Measurements from ENCODE around the gene XPC. TPM values are rescaled to one million over a fixed set of nuclear protein-coding genes. Genes with fewer than 3 reads are reported as not detected.

Gene XPC
- total RNA-seq, 1 donor from 2014 or later, result 31.8 TPM

DNA sequence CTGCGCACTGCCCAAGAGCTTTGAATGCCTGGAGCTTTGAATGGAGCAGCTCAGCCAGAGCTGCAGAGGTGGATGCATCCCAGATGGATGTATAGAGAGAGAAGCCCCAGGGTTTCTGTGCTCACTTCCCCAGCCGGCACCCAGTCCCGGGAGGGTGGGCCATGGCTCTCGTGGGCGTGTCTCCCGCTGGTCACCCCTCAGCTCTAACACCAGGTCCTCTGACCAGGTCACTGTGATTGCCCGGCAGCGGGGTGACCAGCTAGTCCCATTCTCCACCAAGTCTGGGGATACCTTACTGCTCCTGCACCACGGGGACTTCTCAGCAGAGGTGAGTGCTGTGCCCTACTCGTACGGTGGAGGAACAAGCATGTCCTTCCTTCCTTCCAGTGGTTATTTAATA lies 42.8 kb downstream of the XPC start:
- TF ChIP-seq, protein P1, sequence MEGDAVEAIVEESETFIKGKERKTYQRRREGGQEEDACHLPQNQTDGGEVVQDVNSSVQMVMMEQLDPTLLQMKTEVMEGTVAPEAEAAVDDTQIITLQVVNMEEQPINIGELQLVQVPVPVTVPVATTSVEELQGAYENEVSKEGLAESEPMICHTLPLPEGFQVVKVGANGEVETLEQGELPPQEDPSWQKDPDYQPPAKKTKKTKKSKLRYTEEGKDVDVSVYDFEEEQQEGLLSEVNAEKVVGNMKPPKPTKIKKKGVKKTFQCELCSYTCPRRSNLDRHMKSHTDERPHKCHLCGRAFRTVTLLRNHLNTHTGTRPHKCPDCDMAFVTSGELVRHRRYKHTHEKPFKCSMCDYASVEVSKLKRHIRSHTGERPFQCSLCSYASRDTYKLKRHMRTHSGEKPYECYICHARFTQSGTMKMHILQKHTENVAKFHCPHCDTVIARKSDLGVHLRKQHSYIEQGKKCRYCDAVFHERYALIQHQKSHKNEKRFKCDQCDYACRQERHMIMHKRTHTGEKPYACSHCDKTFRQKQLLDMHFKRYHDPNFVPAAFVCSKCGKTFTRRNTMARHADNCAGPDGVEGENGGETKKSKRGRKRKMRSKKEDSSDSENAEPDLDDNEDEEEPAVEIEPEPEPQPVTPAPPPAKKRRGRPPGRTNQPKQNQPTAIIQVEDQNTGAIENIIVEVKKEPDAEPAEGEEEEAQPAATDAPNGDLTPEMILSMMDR (IDR thresholded peaks at IDR 0.05), result no peak
- Histone ChIP-seq H3K9me3 (no peaks in the 10 kb centered on the region), H3K4me1 (no peaks in the 10 kb centered on the region), H3K27me3 (ENCODE audit: low read depth) (no peaks in the 10 kb centered on the region), H3K4me3 (no peak overlapping the region), H3K36me3 (peaks cover 99% of the 10 kb centered on the region), H3K27ac (no peak overlapping the region)
- DNase-seq (no peak), ATAC-seq (no peak)
- intact Hi-C loops (cut with DNase I), result no loop called here

DNA sequence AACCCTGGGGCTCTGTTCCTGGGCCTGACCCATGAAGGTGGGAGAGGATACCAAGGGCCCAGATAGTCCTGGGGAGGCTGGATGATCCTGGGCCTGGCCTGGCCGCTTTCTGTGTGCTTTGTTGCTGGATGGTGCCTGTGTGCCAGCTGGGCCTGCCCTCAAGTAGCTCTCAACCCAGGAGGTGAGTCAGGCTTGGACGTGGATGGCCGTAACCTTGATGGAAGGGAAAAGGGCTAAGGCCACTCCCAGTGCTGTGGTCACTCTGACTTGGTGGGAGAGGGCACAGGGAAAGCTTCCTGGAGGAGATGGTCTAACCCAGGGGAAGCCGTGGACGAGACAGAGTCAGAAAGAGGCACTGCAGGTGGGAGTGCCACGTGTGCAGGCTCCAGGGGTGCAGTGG lies 44.1 kb downstream of the XPC start:
- H3K4me1 ChIP-seq, result no peaks in the 10 kb centered on the region
- TF ChIP-seq, protein P1 (IDR thresholded peaks at IDR 0.05), result no peak
- no peaks in the 10 kb centered on the region for H3K9me3 ChIP-seq
- H3K4me3 ChIP-seq, result no peak overlapping the region
- peaks cover 100% of the 10 kb centered on the region for H3K36me3 ChIP-seq
- intact Hi-C loops (cut with DNase I), result no loop called here
- no peak overlapping the region for H3K27ac ChIP-seq
- no peaks in the 10 kb centered on the region for H3K27me3 ChIP-seq (ENCODE audit: low read depth)
- no peak for ATAC-seq
- DNase-seq, result no peak

DNA sequence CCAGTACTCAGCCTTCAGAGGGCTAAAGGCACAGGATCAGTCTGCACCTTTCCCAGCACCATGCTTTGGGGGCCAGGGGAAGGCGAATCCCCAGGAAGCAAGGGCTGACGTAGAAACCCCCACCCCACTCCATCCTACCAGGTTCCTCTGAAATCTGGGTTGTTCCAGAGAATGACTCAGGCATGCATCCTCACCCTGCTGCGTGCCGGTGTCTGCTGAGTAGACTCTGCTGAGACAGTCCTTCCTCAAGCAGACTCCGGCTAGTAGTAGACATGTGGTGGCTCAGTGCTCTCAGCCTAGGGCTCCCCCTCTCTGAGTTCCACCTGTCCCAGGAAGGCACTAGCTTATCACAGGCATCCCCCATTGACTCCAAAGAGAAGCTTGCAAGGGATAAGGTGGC lies 44.5 kb downstream of the XPC start:
- TF ChIP-seq, protein P1 (IDR thresholded peaks at IDR 0.05), result no peak
- DNase-seq, result no peak
- Histone ChIP-seq H3K9me3 (no peaks in the 10 kb centered on the region), H3K36me3 (peaks cover 99% of the 10 kb centered on the region), H3K27me3 (ENCODE audit: low read depth) (no peaks in the 10 kb centered on the region), H3K4me3 (no peak overlapping the region), H3K27ac (no peak overlapping the region), H3K4me1 (no peaks in the 10 kb centered on the region)
- intact Hi-C loops (cut with DNase I), result no loop called here
- ATAC-seq, result no peak

DNA sequence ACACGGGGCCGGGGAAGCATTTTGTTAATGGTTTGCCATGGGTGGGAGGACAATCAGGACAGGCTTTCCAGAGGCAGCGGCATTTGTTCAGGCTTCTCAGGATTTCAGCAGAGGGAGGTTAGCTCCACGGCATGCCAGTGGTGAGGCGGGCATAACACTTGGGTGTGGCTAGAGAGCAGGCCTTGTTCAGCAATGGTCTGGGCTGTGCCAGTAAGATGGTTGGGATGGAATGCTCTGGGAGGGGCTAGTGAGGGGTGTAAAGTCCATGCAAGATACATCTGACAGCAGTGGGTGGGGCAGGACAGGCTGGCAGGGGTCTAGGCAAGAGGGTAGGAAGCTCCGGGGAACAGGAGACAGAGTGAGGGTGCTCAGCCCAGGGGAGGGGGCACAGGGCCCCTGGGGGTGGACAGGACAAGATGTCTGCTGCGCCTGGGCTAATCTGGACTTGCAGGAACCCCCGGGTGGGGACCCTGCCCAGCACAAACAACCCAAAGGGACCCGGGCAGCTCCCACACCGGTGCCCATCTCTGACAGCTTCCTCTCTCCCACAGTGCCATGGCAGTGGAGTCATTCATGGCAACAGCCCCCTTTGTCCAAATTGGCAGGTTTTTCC lies 45.1 kb downstream of the XPC start:
- Histone ChIP-seq H3K27ac (no peak overlapping the region), H3K4me1 (peaks cover 3% of the 10 kb centered on the region), H3K27me3 (ENCODE audit: low read depth) (no peaks in the 10 kb centered on the region), H3K9me3 (no peaks in the 10 kb centered on the region), H3K4me3 (no peak overlapping the region), H3K36me3 (peaks cover 99% of the 10 kb centered on the region)
- ATAC-seq, result peak; percentile 20 to 40
- intact Hi-C loops (cut with DNase I), result no loop called here
- DNase-seq, result no peak
- TF ChIP-seq, protein P1 (IDR thresholded peaks at IDR 0.05), result no peak

DNA sequence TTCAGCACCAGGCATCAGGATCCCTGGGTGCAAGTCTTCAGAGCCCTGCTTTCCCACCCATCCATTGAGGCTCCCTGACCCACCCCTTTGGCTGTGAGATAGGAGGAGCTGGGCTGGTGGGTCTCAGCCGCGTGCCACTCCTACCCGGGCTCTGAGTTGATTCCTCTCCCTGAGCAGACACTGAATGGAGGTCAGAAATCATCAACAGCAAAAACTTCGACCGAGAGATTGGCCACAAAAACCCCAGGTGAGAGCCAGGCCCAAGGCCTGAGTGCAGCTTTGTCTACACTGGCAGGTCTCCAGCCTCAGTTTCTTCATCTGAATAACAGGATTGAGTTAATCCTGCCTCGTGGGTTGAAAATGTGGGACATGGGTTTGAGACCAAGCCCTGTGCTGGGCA lies 45.7 kb downstream of the XPC start:
- ATAC-seq (no peak), DNase-seq (no peak)
- H3K27me3 ChIP-seq (ENCODE audit: low read depth), result no peaks in the 10 kb centered on the region
- no peak overlapping the region for H3K27ac ChIP-seq
- TF ChIP-seq, protein P1 (IDR thresholded peaks at IDR 0.05), result no peak
- H3K9me3 ChIP-seq, result no peaks in the 10 kb centered on the region
- intact Hi-C loops (cut with DNase I), result no loop called here
- peaks cover 9% of the 10 kb centered on the region for H3K4me1 ChIP-seq
- no peak overlapping the region for H3K4me3 ChIP-seq
- H3K36me3 ChIP-seq, result peaks cover 99% of the 10 kb centered on the region
